LNCaP clone FGC (cell line): Measurements from ENCODE around the gene SORCS2.
"Not testable (repeated sequence)": the region's sequence is repeated elsewhere in the genome, so short reads cannot be mapped to it uniquely, and the experiment has no call there.

ENCODE experiments used
- DNase-seq: peaks from one replicate; pipeline ENCODE4 v3.0.0-alpha.2; 2011; ENCODE audit warnings: low read depth
- H3K4me3 ChIP-seq: 2 replicates; pipeline ENCODE4 v1.5.1; 2011; ENCODE audit warnings: mild to moderate bottlenecking, low read depth, low read length, control low read depth
- TF ChIP-seq, protein P1 (sequence below): IDR thresholded peaks from 2 replicates; pipeline ENCODE4 v1.5.1; 2012; ENCODE audit warnings: mild to moderate bottlenecking; ENCODE audit not compliant: control insufficient read depth, insufficient read depth; ENCODE audit errors: extremely low read depth

The SORCS2 gene

DNA sequence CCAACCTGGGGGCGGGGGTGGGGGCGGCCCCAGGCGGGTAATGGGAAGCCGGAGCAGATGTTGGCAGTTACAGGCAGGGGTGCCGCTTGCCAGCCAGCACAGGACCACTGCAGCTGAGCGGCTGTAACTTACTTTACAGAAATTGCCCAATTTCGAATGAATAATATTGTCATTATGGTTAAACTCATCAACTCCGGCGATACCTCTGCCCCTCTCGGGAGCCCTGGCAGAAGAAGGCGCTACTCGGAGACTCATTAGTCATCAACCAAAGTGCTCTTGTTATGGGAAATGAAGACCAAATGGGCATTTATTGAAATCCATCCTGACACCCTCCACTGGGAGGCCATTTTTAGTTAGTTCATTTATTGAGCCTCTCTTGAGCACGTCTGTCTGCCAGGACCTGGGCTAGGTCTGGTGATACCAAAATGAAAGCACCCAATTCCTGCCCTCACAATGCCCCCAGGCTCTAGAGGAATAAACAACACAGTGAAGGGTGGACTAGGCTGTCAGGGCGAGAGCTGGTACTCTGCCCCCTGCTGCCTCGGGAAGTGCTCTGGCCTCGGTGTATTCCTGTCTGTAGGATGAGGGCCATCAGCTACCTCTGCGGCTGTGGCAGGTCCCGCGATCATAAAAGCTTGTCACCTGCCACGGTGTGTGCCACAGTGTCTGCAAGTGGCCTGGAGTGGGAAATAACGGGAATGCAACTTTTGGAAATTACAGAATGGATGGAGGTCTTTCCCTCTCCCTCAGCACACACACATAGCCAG lies 401.5 kb downstream of the SORCS2 start:
- H3K4me3 ChIP-seq, result no peak overlapping the region
- TF ChIP-seq, protein P1, sequence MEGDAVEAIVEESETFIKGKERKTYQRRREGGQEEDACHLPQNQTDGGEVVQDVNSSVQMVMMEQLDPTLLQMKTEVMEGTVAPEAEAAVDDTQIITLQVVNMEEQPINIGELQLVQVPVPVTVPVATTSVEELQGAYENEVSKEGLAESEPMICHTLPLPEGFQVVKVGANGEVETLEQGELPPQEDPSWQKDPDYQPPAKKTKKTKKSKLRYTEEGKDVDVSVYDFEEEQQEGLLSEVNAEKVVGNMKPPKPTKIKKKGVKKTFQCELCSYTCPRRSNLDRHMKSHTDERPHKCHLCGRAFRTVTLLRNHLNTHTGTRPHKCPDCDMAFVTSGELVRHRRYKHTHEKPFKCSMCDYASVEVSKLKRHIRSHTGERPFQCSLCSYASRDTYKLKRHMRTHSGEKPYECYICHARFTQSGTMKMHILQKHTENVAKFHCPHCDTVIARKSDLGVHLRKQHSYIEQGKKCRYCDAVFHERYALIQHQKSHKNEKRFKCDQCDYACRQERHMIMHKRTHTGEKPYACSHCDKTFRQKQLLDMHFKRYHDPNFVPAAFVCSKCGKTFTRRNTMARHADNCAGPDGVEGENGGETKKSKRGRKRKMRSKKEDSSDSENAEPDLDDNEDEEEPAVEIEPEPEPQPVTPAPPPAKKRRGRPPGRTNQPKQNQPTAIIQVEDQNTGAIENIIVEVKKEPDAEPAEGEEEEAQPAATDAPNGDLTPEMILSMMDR, result no peak
- DNase-seq, result no peak

- TF ChIP-seq, protein P1, result no peak
- no peak overlapping the region for H3K4me3 ChIP-seq
- DNase-seq, result peak; percentile 7
Measured at GRCh38 chr4:7595934-7596461, 403.7 kb downstream of the SORCS2 start.

- TF ChIP-seq, protein P1, result no peak
- no peak for DNase-seq
Measured at GRCh38 chr4:7596918-7597606, 404.7 kb downstream of the SORCS2 start.

DNA sequence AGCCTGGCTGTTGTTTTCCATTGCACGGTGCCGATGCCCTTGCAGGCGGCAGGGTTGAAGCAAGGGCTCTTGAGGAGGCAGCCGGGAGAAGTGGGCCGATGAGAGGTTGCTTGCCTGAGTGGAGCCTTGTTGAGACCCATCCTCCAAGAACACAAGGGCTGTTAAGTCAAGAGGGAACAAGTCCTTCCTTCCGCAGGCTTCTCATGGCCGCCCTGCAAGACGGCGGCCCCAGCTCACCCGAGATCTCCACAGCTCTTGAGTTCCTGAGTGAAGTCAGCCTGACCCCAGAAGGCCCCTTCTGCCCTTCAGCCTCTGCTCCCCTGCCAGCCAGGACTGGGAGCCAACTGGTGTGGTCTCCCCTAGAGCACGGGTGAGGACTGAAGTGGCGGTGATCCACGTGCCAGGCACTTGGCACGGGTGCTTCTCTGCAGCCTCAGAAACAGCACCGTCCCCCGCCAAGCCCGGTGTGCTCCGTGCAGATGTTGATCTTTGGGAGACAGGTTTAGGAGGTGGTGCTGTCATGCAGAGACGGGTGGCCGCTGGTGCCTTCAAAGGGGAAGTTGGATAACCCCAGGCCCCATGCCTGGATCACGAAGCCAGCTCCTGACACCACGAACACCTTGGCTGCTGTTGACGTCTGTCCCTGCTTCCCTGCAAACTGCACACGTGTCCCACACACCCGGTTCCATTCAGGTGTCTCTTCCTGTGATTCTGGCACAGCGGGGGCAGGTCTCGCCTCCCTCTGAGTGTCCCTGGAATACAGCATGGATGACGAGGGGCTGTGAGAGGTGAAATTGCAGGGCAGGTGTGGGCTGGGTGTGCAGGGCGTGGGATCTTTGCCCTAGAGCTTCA lies 406.8 kb downstream of the SORCS2 start:
- no peak for DNase-seq
- TF ChIP-seq, protein P1, result no peak
- no peak overlapping the region for H3K4me3 ChIP-seq

More at GRCh38 chr4:7596918-7597606, 404.7 kb downstream of the SORCS2 start:
- no peak overlapping the region for H3K4me3 ChIP-seq

- TF ChIP-seq, protein P1, result no peak
- H3K4me3 ChIP-seq, result no peak overlapping the region
- no peak for DNase-seq
Measured at GRCh38 chr4:7600247-7600646, 407.9 kb downstream of the SORCS2 start.

- H3K4me3 ChIP-seq, DNase-seq: not testable (repeated sequence)
Measured at GRCh38 chr4:7602166-7602565, 409.8 kb downstream of the SORCS2 start.
